Hypothalamus (tissue), 51 donors: ENCODE measurements around the gene PET117.
"Not testable (repeated sequence)": the region's sequence is repeated elsewhere in the genome, so short reads cannot be mapped to it uniquely, and the experiment has no call there.

Experiments used
- DNase-seq, 51 donors: peaks; one replicate each; lab custom pipeline; 2025; lab: John Stamatoyannopoulos, UW

PET117 gene

GRCh38 chr20:18154342-18154741 lies 16.7 kb downstream of the PET117 start:
- no peak for DNase-seq

DNA sequence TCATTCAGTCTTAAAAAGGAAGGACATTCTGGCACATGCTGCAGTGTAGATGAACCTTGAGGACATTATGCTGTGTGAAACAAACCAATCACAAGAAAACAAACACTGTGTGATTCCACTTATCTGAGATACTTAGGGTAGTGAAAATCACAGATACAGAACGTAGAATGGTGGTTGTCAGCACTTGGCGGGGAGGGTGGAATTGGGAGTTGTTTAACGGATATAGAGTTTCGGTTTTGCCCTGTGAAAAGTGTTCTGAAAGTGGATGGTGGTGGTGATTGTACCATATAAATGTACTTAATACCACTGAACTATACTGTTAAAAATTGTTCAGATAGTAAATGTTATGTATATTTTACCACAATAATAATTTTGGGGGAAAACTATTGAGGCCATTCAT lies 18.4 kb downstream of the PET117 start:
- DNase-seq = no peak

- DNase-seq = no peak
Measured at GRCh38 chr20:18164356-18164755, 26.7 kb downstream of the PET117 start.

- no peak for DNase-seq
Measured at GRCh38 chr20:18165553-18165952, 27.9 kb downstream of the PET117 start.

DNA sequence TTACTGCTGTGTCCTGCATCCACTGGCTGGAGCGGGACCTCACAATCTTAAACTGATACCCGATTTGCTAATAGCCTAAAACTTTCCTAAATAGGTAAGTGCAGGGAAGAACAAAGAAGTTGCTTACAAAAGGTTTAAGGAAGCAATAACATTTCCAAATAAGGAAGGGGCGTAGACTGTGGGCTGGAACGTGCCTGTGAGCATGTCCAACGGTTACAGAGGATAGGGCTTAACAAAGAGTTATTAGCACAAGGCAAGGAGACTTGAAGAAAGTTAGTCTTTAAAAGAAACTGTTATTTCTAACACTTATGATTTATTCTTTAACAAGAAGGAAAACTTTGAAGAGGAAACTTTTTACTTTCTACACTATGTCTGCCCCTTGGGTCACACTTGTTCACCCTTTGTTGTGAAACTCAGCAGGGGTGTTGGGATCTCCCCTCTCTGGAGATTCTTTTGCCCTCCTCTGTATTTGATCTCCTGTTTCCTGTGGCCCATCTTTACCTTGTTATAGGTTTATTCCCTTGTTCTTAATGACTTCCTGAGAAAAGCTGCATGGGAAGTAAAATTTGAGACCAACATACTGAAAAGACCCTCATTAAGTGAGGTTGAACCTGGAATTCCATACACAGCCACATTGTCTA lies 28.7 kb downstream of the PET117 start:
- DNase-seq = no peak

DNA sequence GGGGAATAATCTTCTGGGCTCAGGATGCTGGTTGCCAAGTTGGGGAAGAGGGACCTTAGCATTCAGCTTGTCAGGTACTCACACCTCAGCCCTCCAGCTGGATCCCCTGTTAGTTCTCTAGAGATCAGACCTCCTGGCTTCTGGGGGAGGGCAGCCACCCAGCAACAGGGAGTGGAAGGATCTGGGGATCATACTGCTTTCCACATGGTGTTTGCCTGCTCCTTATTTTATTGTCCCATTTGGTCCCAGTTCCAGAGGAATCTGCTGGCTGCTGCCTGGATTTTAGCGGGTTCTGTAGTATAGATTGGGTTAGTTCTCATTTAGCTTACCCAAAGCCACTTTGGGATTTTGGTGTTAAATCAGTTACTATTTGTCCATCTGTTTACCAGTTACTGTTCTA lies 29.3 kb downstream of the PET117 start:
- DNase-seq = no peak

DNA sequence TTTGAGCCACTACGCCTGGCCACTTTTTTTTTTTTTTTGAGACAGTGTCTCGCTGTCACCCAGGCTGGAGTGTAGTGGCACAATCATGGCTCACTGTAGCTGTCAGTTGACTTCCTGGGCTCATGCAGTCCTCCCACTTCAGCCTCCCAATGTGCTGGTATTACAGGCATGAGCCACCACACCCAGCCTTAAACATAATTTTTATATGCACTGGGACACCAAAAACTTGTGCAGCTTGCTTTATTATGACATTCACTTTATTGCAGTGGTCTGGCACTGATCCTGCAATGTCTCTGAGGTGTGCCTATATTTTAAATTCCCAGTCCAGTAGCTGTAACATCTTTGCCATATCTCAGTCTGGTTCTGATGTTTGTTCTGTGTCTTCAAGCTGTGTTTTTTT lies 34.7 kb downstream of the PET117 start:
- DNase-seq = no peak

DNA sequence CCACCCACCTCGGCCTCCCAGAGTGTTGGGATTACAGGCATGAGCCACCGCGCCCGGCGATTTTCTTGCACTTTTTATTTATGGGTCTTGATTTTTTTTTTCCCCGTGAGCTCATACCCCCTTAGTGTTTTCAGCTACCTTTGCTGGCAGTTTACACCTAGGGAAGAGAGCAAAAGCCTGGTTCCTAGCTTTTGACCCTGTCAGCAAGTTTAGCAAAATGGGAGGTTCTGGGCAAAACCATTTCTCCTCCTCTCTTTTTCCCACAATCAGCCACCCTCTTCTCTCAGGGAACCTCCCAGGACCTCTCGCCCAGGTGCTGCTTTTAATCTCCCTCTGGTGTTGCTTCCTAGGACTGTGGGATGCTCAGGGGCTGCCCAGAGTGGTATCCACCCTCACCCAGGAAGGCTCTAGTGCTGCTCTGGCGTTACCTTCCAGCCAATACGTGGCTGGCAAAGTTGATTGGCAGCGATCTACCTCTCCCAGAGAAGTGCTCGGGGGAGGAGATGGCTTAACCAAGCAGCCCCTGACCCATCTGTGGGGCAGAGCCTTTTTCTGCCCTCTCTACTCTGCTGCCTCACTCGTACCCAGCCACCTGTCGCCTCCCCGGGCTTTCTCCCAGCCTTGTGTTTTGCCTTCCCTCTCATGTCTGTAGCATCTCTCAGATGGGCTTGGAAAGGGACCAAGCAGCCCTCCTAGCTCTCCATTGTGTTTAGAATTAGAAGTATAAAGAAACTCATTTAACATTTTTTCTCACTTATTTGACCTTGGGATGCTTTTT lies 37.4 kb downstream of the PET117 start:
- DNase-seq = no peak

DNA sequence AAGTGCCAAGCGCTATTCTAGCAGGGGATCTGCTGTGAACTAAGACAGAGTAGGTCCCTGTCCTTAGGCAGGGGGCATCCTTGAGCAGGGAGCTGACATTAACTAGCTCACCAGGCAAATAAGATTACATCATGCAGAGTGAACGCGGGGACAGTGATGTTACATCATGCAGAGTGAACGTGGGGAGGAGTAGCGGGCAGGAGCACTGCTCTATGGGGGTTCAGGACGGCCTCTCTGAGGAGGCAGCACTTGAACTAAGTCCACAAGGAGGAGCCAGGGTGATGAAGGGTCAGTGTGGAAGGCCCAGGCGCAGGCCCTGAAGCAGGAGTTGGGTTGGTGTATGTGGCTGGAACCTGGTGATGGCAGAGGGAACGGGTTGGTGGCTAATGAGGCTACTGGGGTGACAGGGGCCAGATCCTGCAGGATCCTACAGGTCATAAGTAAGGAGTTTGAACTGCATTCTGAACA lies 38.7 kb downstream of the PET117 start:
- DNase-seq = no peak

- not testable (repeated sequence) for DNase-seq
Measured at GRCh38 chr20:18180366-18180765, 42.7 kb downstream of the PET117 start.

DNA sequence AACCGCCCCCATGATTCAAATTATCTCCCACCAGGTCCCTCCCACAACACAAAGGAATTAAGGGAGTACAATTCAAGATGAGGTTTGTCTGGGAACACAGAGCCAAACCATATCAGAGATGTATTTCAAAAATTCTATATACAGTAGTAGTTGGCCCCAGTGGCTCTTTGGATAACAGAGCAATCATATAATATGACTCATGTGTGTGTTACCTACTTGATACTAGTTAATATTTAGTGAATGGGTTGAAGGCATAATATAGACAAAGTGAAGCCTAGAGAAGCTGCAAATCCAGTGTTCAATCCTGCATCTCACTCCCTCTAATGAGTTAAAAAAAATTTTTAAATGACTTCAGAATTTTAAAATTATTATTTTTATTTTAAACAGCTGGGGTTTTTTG lies 43.2 kb downstream of the PET117 start:
- no peak for DNase-seq

DNA sequence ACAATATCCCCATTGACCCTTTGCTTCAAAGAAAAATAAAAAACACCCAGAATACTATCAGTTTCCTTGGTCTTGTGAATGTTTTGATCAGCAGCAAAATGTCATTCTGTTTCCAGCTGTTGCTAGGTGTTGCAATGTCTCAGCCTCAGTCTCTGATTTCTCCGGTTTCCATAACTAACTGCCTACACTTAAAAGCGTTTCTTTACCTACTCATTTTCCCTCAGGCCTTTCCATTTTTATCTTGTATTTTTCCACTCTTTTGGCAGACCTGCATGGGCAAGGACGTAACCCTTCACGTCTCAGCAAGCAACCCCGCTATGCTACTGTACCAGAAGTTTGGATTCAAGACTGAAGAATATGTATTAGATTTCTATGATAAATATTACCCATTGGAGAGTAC lies 49.4 kb downstream of the PET117 start:
- DNase-seq = no peak

DNA sequence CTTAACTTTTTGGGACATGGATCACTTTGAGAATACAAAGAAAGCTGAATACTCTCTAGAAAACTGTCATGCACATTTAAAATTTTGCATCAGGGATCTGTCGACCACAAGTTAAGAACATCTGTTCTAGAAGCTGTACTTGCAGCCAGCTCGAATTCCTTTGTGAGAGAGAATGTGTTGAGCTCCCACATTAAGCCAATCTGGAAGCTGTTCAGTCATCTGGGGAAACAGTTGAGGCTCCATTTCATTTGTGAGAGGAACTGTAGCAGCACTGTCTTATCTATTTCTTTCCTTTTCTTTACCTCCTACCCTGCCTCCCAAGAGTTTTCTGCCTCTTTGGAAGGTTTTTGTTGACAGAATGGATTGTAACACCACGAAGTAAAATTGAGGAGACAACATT lies 50.8 kb downstream of the PET117 start:
- DNase-seq = no peak

GRCh38 chr20:18190338-18191233 lies 52.9 kb downstream of the PET117 start:
- no peak for DNase-seq

DNA sequence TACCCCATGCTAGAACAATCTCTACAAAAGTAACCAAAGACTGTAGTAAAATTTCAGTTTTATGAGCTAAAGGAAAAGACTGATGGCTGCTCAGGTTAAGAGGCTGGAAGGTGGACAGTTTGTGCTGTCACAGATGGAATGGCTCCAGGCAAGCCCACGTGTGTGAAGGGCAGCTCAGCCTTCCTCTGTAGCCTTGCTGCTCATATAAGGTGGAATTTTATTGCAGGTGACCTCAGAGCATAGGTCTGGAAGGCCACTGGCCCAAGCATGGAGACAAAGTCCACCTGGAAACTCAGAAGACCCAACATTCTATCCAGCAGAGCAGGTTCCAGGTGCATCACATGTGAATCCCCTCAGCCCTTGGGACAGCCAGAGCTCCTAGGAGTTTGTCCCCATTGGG lies 53.6 kb downstream of the PET117 start:
- no peak for DNase-seq
